Neural cell (in vitro differentiated cells): ENCODE results near the gene ARHGDIB.

Source experiments
- EP300 ChIP-seq: fragments of 450-650 bp; conservative IDR thresholded peaks from 2 replicates; pipeline ENCODE4 v1.6.1; 2014; ENCODE audit warnings: antibody characterized with exemption, mild to moderate bottlenecking, moderate library complexity; ENCODE audit not compliant: poor library complexity, severe bottlenecking
- RAD21 ChIP-seq: fragments of 450-650 bp; conservative IDR thresholded peaks from 2 replicates; pipeline ENCODE4 v1.6.1; 2014; ENCODE audit warnings: antibody characterized with exemption, mild to moderate bottlenecking, moderate library complexity
- TAF1 ChIP-seq: IDR thresholded peaks from 2 replicates; pipeline ENCODE4 v1.6.1; 2012; ENCODE audit warnings: low read depth
- TF ChIP-seq, protein P1 (sequence below): fragments of 450-650 bp; IDR thresholded peaks from 2 replicates; pipeline ENCODE4 v1.5.1; 2014; ENCODE audit warnings: antibody characterized with exemption, mild to moderate bottlenecking, moderate library complexity; ENCODE audit not compliant: poor library complexity, severe bottlenecking
- TF ChIP-seq, protein P2 (sequence below): IDR thresholded peaks from 2 replicates; pipeline ENCODE4 v1.6.1; 2012; ENCODE audit warnings: borderline replicate concordance

GRCh38 chr12:14924541-14924940 is 36.9 kb downstream of the ARHGDIB start:
- TF ChIP-seq, protein P1, sequence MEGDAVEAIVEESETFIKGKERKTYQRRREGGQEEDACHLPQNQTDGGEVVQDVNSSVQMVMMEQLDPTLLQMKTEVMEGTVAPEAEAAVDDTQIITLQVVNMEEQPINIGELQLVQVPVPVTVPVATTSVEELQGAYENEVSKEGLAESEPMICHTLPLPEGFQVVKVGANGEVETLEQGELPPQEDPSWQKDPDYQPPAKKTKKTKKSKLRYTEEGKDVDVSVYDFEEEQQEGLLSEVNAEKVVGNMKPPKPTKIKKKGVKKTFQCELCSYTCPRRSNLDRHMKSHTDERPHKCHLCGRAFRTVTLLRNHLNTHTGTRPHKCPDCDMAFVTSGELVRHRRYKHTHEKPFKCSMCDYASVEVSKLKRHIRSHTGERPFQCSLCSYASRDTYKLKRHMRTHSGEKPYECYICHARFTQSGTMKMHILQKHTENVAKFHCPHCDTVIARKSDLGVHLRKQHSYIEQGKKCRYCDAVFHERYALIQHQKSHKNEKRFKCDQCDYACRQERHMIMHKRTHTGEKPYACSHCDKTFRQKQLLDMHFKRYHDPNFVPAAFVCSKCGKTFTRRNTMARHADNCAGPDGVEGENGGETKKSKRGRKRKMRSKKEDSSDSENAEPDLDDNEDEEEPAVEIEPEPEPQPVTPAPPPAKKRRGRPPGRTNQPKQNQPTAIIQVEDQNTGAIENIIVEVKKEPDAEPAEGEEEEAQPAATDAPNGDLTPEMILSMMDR: no peak
- no peak for TF ChIP-seq EP300
- TF ChIP-seq, protein P2, sequence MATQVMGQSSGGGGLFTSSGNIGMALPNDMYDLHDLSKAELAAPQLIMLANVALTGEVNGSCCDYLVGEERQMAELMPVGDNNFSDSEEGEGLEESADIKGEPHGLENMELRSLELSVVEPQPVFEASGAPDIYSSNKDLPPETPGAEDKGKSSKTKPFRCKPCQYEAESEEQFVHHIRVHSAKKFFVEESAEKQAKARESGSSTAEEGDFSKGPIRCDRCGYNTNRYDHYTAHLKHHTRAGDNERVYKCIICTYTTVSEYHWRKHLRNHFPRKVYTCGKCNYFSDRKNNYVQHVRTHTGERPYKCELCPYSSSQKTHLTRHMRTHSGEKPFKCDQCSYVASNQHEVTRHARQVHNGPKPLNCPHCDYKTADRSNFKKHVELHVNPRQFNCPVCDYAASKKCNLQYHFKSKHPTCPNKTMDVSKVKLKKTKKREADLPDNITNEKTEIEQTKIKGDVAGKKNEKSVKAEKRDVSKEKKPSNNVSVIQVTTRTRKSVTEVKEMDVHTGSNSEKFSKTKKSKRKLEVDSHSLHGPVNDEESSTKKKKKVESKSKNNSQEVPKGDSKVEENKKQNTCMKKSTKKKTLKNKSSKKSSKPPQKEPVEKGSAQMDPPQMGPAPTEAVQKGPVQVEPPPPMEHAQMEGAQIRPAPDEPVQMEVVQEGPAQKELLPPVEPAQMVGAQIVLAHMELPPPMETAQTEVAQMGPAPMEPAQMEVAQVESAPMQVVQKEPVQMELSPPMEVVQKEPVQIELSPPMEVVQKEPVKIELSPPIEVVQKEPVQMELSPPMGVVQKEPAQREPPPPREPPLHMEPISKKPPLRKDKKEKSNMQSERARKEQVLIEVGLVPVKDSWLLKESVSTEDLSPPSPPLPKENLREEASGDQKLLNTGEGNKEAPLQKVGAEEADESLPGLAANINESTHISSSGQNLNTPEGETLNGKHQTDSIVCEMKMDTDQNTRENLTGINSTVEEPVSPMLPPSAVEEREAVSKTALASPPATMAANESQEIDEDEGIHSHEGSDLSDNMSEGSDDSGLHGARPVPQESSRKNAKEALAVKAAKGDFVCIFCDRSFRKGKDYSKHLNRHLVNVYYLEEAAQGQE: no peak
- no peak for TF ChIP-seq RAD21
- TF ChIP-seq TAF1: no peak
